Embryonic facial prominence (tissue), 1 donor: Measurements from ENCODE around the gene KIF2A.
A peak's percentile ranks its signal among the peaks of the same experiment; 100 is the strongest.

ENCODE experiments used
- DNase-seq: peaks from one replicate; pipeline ENCODE4 v3.0.0-alpha.2; 2016; ENCODE audit errors: extremely low spot score

KIF2A gene

GRCh38 chr5:62385131-62385530 is 79.1 kb downstream of the KIF2A start:
- no peak for DNase-seq

- no peak for DNase-seq
Measured at GRCh38 chr5:62385816-62386400, 79.9 kb downstream of the KIF2A start.

- no peak for DNase-seq
Measured at GRCh38 chr5:62386824-62387223, 80.8 kb downstream of the KIF2A start.

GRCh38 chr5:62395210-62395950 is 89.4 kb downstream of the KIF2A start:
- no peak for DNase-seq

- DNase-seq, result peak; percentile 98
Measured at GRCh38 chr5:62403411-62404250, 97.6 kb downstream of the KIF2A start, which contains the start of gene DIMT1. Gene DIMT1 (minus strand): TSS chr5:62403905. CDS start chr5:62403772, 133 bp downstream.

- DNase-seq, result peak; percentile 100
Measured at GRCh38 chr5:62412549-62413329, 106.7 kb downstream of the KIF2A start, which contains the start of gene IPO11. Gene IPO11 (plus strand): TSS chr5:62412763. CDS start chr5:62437280, 24,517 bp downstream.

GRCh38 chr5:62413711-62414110 is 107.7 kb downstream of the KIF2A start:
- no peak for DNase-seq

GRCh38 chr5:62418462-62419076 is 112.6 kb downstream of the KIF2A start:
- no peak for DNase-seq

- no peak for DNase-seq
Measured at GRCh38 chr5:62419609-62420008, 113.6 kb downstream of the KIF2A start.

- no peak for DNase-seq
Measured at GRCh38 chr5:62421414-62421813, 115.4 kb downstream of the KIF2A start.

GRCh38 chr5:62424763-62425162 is 118.8 kb downstream of the KIF2A start:
- DNase-seq, result no peak

- DNase-seq, result no peak
Measured at GRCh38 chr5:62431735-62432620, 126.0 kb downstream of the KIF2A start.

GRCh38 chr5:62432621-62433064 is 126.6 kb downstream of the KIF2A start:
- no peak for DNase-seq
